Mesenteric fat pad (tissue), 1 donor: Measurements from ENCODE around the gene ZNF224. TPM values are rescaled to one million over a fixed set of nuclear protein-coding genes. Genes with fewer than 3 reads are reported as not detected.
A peak's percentile ranks its signal among the peaks of the same experiment; 100 is the strongest.
"Not testable (repeated sequence)": the region's sequence is repeated elsewhere in the genome, so short reads cannot be mapped to it uniquely, and the experiment has no call there.

Experiments
- DNase-seq: peaks from one replicate; pipeline ENCODE4 v3.0.0-alpha.2; 2020; ENCODE audit warnings: low spot score
- total RNA-seq: library from RNA; stranded (reverse); fragmentation: NEBNext Ultra II Directional; extraction: Animal tissue kit (Norgen Biotek cat#: 25700); gene quantifications from one replicate; pipeline ENCODE4 v1.2.1, GENCODE V29; 2021
- donor health status: DM: yes; HTN: yes; CAD: no.

ZNF224 gene
- total RNA-seq, 1 donor from 2014 or later: 14.8 TPM

GRCh38 chr19:44121162-44121561 lies 27.0 kb downstream of the ZNF224 start:
- not testable (repeated sequence) for DNase-seq

GRCh38 chr19:44131955-44132354 lies 37.8 kb downstream of the ZNF224 start:
- DNase-seq: no peak

- DNase-seq: peak; percentile 92
These were observed 47.3 kb downstream of the ZNF224 start, which contains the start of gene ZNF234 for GRCh38 chr19:44141191-44142058. Gene ZNF234, plus strand, starts transcription at chr19:44141554. Its CDS starts 3,079 bp downstream, at chr19:44144633.

GRCh38 chr19:44142059-44142433 lies 47.9 kb downstream of the ZNF224 start:
- DNase-seq: no peak

GRCh38 chr19:44149776-44150175 lies 55.6 kb downstream of the ZNF224 start:
- no peak for DNase-seq

- no peak for DNase-seq
These were observed 57.3 kb downstream of the ZNF224 start for GRCh38 chr19:44151491-44151890.

GRCh38 chr19:44156475-44156874 lies 62.3 kb downstream of the ZNF224 start:
- DNase-seq: no peak

Other genes with a start within 250 kb of the ZNF224 start
- 1.7 TPM for gene ZNF404, start 210.4 kb upstream of the ZNF224 start, total RNA-seq
- 7.7 TPM for gene ZNF45, start 159.1 kb upstream of the ZNF224 start, total RNA-seq
- 4.1 TPM for gene ZNF221, start 143.1 kb upstream of the ZNF224 start, total RNA-seq
- gene ZNF155, start 110.2 kb upstream of the ZNF224 start, total RNA-seq: 5.7 TPM
- gene ZNF230, start 91.4 kb upstream of the ZNF224 start, total RNA-seq: 2.4 TPM
- gene ZNF222, start 69.0 kb upstream of the ZNF224 start, total RNA-seq: 3.2 TPM
- 2.1 TPM for gene ZNF223, start 42.3 kb upstream of the ZNF224 start, total RNA-seq
- 1.9 TPM for gene ZNF284, start 22.2 kb upstream of the ZNF224 start, total RNA-seq
- gene ZNF225, start 19.0 kb downstream of the ZNF224 start, total RNA-seq: 3.8 TPM
- 7.3 TPM for gene ZNF234, start 47.2 kb downstream of the ZNF224 start, total RNA-seq
- 12.2 TPM for gene ZNF226, start 70.7 kb downstream of the ZNF224 start, total RNA-seq
- gene ZNF227, start 118.2 kb downstream of the ZNF224 start, total RNA-seq: 13.8 TPM
- gene ZNF233, start 165.5 kb downstream of the ZNF224 start, total RNA-seq: 0.13 TPM
- gene ZNF235, start 210.7 kb downstream of the ZNF224 start, total RNA-seq: 3.2 TPM